Chondrocyte (in vitro differentiated cells): ENCODE results near the gene FBXL22. TPM values are rescaled to one million over a fixed set of nuclear protein-coding genes. Genes with fewer than 3 reads are reported as not detected.

Experiments used
- DNase-seq: peaks from one replicate; pipeline ENCODE4 v3.0.0; 2021; ENCODE audit warnings: mixed read lengths, low spot score
- H3K27ac Mint-ChIP-seq: one replicate; pipeline ENCODE4 v1.8.0; 2021; ENCODE audit warnings: mild to moderate bottlenecking, moderate library complexity, mixed read lengths; ENCODE audit not compliant: unreplicated experiment
- H3K27me3 Mint-ChIP-seq: 2 replicates; pipeline ENCODE4 v1.8.0; 2021; ENCODE audit warnings: low read depth, mixed read lengths
- H3K36me3 Mint-ChIP-seq: 2 replicates; pipeline ENCODE4 v1.8.0; 2021; ENCODE audit warnings: low read depth, mixed read lengths
- H3K4me1 Mint-ChIP-seq: 2 replicates; pipeline ENCODE4 v1.8.0; 2021; ENCODE audit warnings: low read depth, mild to moderate bottlenecking, mixed read lengths
- H3K4me3 Mint-ChIP-seq: one replicate; pipeline ENCODE4 v1.8.0; 2021; ENCODE audit warnings: mild to moderate bottlenecking, moderate library complexity, mixed read lengths; ENCODE audit not compliant: unreplicated experiment
- H3K9me3 Mint-ChIP-seq: 2 replicates; pipeline ENCODE4 v1.8.0; 2021; ENCODE audit warnings: low read depth, mixed read lengths
- total RNA-seq: library from RNA; stranded (reverse); gene quantifications from 3 replicates; pipeline ENCODE4 v1.2.1, GENCODE V29; 2021
- TF ChIP-seq, protein P1 (sequence below): fragments of 200-600 bp; sonication (generic); IDR thresholded peaks from 2 replicates; pipeline ENCODE4 v1.5.0; 2021; ENCODE audit warnings: antibody characterized with exemption, mild to moderate bottlenecking, moderate library complexity

FBXL22 gene
- total RNA-seq, 1 donor from 2014 or later: 3.9 TPM

DNA sequence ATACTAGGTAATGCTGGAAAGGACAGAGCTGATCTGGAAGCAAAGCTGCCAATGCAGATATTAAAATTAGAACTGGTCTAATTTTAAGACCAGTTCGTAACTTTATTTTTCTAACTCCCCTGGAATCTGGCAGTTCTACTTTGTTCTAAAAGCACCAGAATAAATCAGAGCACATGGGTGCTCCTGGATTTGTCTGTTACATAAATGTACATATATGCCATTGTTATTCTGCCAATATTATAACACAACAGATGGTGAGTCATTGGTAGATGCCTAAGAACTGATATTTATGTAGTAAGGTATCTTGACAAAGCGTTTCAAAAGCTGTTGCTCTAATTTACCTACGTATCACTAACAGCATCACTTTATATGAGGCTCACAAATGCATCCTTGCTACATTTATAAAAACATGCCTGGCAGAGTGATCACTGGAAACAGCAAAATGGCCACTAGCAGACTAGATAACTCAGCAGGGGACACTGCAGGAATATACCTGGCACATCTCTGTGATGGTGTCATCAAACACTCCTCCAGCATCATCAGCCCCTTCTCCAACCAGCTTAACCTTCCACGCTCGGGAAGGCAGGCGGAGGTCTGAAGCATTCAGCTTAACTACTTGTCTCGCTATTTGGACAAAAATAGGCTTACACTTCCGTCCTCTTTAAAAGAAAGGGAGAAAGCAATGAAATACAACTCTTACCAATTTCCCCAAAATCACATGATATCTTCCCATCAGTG, 26.2 kb downstream of the FBXL22 start:
- H3K4me3 Mint-ChIP-seq: no peak overlapping the region
- TF ChIP-seq, protein P1, sequence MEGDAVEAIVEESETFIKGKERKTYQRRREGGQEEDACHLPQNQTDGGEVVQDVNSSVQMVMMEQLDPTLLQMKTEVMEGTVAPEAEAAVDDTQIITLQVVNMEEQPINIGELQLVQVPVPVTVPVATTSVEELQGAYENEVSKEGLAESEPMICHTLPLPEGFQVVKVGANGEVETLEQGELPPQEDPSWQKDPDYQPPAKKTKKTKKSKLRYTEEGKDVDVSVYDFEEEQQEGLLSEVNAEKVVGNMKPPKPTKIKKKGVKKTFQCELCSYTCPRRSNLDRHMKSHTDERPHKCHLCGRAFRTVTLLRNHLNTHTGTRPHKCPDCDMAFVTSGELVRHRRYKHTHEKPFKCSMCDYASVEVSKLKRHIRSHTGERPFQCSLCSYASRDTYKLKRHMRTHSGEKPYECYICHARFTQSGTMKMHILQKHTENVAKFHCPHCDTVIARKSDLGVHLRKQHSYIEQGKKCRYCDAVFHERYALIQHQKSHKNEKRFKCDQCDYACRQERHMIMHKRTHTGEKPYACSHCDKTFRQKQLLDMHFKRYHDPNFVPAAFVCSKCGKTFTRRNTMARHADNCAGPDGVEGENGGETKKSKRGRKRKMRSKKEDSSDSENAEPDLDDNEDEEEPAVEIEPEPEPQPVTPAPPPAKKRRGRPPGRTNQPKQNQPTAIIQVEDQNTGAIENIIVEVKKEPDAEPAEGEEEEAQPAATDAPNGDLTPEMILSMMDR: no peak
- DNase-seq: no peak

DNA sequence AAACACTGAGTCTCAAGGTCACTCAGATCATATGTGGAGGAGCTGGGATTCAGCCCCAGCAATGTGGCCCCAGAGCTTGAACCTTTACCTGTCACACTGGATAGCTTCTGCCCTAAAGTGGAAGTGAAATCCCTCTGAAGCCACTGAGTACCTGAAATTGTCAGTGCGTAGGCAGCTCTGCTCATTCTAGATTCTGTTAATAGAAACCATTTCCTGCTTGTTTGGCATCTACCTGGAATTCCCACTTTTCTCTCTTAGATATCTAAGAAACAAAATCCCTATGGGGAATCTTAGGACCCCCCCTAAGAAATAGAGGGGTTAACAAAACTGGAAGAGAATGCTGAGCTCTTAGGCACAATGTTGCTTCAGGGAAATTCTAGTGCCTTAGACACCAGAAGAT, 29.8 kb downstream of the FBXL22 start:
- no peak for DNase-seq
- no peak overlapping the region for H3K27ac Mint-ChIP-seq
- H3K36me3 Mint-ChIP-seq: peaks cover 47% of the 10 kb centered on the region
- no peaks in the 10 kb centered on the region for H3K4me1 Mint-ChIP-seq
- TF ChIP-seq, protein P1: no peak
- H3K9me3 Mint-ChIP-seq: no peaks in the 10 kb centered on the region
- no peak overlapping the region for H3K4me3 Mint-ChIP-seq
- H3K27me3 Mint-ChIP-seq: no peaks in the 10 kb centered on the region

More for the DNA sequence above, 26.2 kb downstream of the FBXL22 start:
- H3K9me3 Mint-ChIP-seq: peaks cover 10% of the 10 kb centered on the region
- H3K4me1 Mint-ChIP-seq: no peaks in the 10 kb centered on the region
- no peak overlapping the region for H3K27ac Mint-ChIP-seq
- H3K27me3 Mint-ChIP-seq: no peaks in the 10 kb centered on the region
- peaks cover 41% of the 10 kb centered on the region for H3K36me3 Mint-ChIP-seq

DNA sequence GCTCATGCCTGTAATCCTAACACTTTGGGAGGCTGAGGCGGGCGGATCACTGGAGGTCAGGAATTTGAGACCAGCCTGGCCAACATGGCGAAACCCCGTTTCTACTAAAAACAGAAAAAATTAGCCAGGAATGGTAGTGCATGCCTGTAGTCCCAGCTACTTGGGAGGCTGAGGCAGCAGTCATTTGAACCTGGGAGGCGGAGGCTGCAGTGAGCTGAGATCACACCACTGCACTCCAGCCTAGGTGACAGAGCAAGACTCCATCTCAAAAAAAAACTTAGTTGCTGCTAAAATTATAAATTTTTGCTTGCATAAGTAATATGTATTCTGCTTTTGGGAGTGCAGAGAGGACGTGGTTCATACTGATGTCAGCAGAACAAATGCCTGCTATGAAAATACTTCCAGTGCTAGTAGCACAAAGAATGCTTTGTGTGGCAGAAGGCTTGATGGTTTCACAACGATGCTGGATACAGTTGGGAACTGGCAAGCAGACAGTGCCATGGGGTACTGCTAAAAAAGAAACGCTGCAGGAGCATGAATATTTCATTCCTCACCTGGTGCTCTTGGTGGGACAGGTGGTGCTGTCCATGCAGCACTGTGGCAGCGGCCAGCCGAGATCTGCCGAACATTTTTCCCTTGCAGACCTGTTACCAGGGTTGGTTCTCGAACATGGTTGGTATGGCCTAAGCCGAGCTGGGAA, 31.1 kb downstream of the FBXL22 start:
- TF ChIP-seq, protein P1: no peak
- no peak for DNase-seq
- Mint-ChIP-seq H3K4me1 (no peaks in the 10 kb centered on the region), H3K4me3 (no peak overlapping the region), H3K27ac (no peak overlapping the region), H3K36me3 (peaks cover 47% of the 10 kb centered on the region), H3K9me3 (no peaks in the 10 kb centered on the region), H3K27me3 (no peaks in the 10 kb centered on the region)

DNA sequence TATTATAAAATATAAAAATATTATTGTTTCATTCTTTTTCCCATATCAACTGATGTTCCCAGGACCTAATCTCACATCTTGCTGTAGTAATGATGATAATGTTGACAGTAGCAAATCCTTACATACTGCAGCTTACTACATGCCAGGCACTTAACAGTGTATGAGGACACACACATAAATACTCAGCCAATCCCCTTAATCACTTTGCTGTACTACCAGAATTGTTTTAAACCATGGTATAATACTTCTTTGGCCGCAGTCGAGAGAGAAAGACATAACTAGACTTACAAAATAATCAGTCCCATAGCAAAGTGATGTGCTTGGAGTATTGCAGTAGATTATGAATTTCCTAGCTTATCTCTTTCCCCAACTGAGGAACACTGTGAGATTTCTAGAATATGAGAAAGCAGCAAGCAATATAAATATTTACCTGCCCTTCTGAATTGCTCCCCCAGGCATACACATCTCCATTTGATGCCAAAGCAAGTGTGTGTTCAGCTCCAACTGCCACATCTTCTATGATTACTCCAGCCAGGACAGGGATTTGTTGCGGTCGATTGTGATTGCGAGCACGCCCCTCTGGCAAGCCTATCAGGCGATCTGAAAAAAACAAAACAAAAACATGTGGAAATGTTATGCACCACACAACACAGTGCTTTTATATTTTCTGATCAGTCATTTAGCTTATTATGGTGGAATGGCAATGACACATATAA, 33.0 kb downstream of the FBXL22 start:
- TF ChIP-seq, protein P1: no peak
- H3K27ac Mint-ChIP-seq: no peak overlapping the region
- H3K4me3 Mint-ChIP-seq: no peak overlapping the region
- peaks cover 4% of the 10 kb centered on the region for H3K4me1 Mint-ChIP-seq
- H3K27me3 Mint-ChIP-seq: no peaks in the 10 kb centered on the region
- DNase-seq: no peak
- H3K36me3 Mint-ChIP-seq: peaks cover 47% of the 10 kb centered on the region
- no peaks in the 10 kb centered on the region for H3K9me3 Mint-ChIP-seq

DNA sequence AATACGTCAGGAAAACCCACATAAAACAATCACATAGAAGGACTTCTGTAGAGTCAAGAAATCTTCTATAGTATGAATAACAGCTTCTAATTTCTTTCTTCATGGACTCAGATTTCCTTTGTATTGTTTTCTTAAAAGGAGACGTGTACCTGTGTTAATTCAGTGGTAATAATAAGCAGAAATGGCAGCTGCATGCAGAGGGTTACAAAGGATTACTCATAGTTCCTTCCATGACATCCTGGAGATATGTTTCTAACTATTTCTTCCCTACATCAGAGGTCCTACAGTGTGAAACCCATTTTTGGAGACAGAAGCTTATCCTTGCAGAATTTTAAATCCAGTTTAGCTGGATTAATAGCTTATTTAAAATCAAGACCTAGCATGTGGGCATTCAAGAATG, 36.1 kb downstream of the FBXL22 start:
- H3K36me3 Mint-ChIP-seq: peaks cover 41% of the 10 kb centered on the region
- H3K27ac Mint-ChIP-seq: no peak overlapping the region
- peaks cover 4% of the 10 kb centered on the region for H3K4me1 Mint-ChIP-seq
- no peak for DNase-seq
- H3K9me3 Mint-ChIP-seq: no peaks in the 10 kb centered on the region
- no peak overlapping the region for H3K4me3 Mint-ChIP-seq
- TF ChIP-seq, protein P1: no peak
- H3K27me3 Mint-ChIP-seq: no peaks in the 10 kb centered on the region
